Stimulated activated naive B cell treated with anti-CD40 and anti-IgM and Interleukin-4, amounts not matched to agents 10 μg/mL and 1 μg/mL and 100 μg/mL, for 72 hours (primary cell): ENCODE results near the gene PLCB1.

Source experiments
- ATAC-seq, 2 donors: fragments of 150-1000 bp; cut with Tn5 transposase; replicated peaks; 2 replicates each; pipeline ENCODE4 v1.10.0; 2021; ENCODE audit warnings: moderate library complexity in 1 of 2
- DNase-seq: peaks from one replicate; pipeline ENCODE4 v3.0.0; 2021
- H3K27ac Mint-ChIP-seq: one replicate; pipeline ENCODE4 v1.8.0; 2022; ENCODE audit warnings: mild to moderate bottlenecking, mixed read lengths
- H3K27me3 Mint-ChIP-seq, 2 donors: one replicate each; pipeline ENCODE4 v1.8.0; 2022; ENCODE audit warnings: mixed read lengths in 2 of 2
- H3K36me3 Mint-ChIP-seq, 2 donors: one replicate each; pipeline ENCODE4 v1.8.0; 2022; ENCODE audit warnings: mixed read lengths in 2 of 2, mild to moderate bottlenecking in 1 of 2
- H3K4me1 Mint-ChIP-seq, 2 donors: one replicate each; pipeline ENCODE4 v1.8.0; 2022; ENCODE audit warnings: mixed read lengths in 2 of 2, mild to moderate bottlenecking in 1 of 2
- H3K4me3 Mint-ChIP-seq, 2 donors: one replicate each; pipeline ENCODE4 v1.8.0; 2022; ENCODE audit warnings: mild to moderate bottlenecking in 2 of 2, mixed read lengths in 2 of 2, moderate library complexity in 1 of 2
- H3K9me3 Mint-ChIP-seq, 2 donors: one replicate each; pipeline ENCODE4 v1.8.0; 2022; ENCODE audit warnings: mixed read lengths in 2 of 2, mild to moderate bottlenecking in 1 of 2

PLCB1 gene

DNA sequence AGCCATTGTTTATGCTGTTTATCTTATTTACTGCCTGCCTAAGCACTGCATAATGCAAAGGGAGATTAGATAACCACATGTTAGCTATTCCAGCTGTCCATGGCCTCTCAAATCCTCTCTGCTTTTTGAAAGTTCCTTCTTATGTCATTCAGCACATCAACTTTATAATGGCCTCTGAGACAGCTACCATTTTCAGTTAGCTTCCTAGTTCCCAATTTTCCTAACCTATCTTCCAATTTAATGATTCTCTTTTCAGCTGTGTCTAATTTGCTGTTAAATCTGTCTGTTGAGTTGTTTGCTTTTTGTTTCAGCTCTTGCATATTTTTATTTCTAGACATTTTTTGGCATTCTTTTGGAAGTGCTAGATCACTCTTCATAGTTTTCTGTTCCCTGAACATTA is 763.4 kb downstream of the PLCB1 start:
- H3K27me3 Mint-ChIP-seq = no peaks in the 10 kb centered on the region
- H3K9me3 Mint-ChIP-seq = peaks cover 13 to 18% of the 10 kb centered on the region in 2 donors
- H3K4me3 Mint-ChIP-seq = no peak overlapping the region
- H3K36me3 Mint-ChIP-seq = peaks cover 0 to 2% of the 10 kb centered on the region in 2 donors
- no peaks in the 10 kb centered on the region for H3K4me1 Mint-ChIP-seq
- no peak overlapping the region for H3K27ac Mint-ChIP-seq
- no peak for DNase-seq
- ATAC-seq = no peak

DNA sequence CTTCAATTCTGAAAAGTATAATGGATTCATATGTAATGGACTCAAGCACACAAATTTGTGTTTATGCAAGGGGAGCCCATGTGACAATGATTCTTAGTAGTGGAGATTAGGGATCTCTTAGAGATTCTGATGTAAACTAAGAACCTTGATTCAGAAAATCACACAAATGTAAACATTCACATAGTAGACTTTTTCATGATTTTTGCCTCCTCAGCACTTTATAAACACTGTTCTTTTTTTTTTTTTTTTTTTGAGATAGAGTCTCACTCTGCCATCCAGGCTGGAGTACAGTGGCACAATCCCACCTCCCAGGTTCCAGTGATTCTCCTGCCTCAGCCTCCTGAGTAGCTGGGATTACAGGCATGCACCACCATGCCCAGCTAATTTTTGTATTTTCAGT is 766.8 kb downstream of the PLCB1 start:
- no peak for DNase-seq
- Mint-ChIP-seq H3K27me3 (no peaks in the 10 kb centered on the region), H3K36me3 (peaks cover 0 to 2% of the 10 kb centered on the region in 2 donors), H3K4me3 (no peak overlapping the region), H3K27ac (no peak overlapping the region), H3K9me3 (peaks cover 13 to 15% of the 10 kb centered on the region in 2 donors), H3K4me1 (no peaks in the 10 kb centered on the region)
- ATAC-seq = no peak

DNA sequence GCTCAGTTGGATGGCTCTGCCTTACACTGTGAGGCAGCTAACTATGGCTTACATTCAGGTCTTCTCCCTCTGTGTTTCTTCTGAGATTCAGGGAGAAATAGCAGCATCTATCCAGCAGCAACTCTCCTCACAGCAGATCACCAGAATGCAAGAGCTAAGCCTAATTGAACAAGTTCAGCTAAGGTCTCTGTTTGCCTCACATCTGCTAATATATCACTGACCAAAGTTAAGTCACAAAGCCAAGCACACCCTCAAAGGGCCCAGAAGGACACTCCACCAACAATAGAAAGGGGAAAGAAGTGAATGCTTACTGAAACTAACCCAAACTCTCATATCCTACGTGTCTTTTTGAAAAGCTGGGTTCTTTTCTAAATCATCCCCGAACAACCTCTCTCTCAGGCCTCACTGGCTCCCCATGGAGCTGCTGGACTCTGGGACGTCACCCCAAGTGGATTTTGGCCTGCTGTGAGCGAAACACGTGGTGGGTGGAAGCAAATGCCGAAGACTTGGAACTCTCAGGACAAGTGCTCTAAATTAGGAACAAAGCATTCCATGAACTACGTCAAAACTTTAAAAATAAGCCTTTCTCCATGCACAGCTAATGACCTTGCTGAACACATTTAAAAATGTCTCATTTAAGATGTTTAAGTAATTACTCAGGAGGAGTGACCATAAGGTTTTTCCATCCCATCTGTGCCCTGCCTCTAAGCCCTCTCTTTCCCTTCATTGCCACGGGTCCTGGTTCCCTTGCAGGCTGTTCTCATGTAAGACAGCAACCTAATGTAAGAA is 769.4 kb downstream of the PLCB1 start:
- DNase-seq = no peak
- H3K27ac Mint-ChIP-seq = no peak overlapping the region
- H3K36me3 Mint-ChIP-seq = no peaks in the 10 kb centered on the region

DNA sequence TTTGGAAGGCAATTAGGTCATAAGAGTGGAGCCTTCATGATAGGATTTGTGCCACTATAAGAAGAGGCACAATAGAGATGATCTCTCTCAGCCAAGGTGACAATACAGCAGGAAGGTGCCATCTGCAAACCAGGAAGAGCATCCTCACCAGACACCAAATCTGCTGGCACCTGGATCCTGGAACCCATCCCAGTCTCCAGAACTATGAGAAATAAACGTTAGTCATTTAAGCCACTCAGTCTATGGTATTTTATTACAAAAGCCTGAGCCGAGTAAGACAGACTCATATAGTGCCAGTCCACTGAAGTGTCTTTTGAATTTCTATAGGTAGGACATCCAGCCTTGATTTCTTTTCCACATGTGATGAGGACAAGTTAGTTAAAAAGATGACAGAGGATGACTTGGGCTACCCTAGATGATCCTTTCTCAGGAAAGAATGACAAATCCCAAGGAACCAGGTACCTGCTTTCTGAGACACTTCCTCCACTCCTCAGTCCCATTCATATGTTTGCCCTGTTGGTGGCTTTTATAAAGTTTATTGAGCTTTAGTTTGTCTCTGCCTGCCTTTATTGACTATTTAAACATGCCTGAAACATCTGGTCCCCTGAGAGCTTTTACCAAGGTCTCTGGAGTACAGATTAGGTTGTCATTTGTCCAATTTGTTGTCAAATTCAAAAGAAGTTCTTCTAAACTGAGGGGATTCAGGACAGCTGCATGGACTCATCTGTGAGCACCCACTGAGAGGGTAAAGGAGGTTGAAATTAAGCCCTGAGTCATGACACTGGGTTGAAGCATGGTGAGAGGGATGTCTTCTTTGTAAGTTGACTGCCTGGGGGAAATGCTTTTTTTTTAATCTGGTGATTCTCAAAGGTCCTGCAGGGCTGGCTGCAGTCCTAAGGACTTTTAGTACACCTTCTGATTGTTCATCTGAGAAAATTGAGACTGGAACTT is 771.9 kb downstream of the PLCB1 start:
- Mint-ChIP-seq H3K4me1 (no peaks in the 10 kb centered on the region), H3K36me3 (no peaks in the 10 kb centered on the region), H3K4me3 (no peak overlapping the region), H3K27me3 (no peaks in the 10 kb centered on the region), H3K9me3 (peaks cover 0 to under 1% of the 10 kb centered on the region in 2 donors), H3K27ac (no peak overlapping the region)
- no peak for DNase-seq
- no peak for ATAC-seq

More for the DNA sequence above, 769.4 kb downstream of the PLCB1 start:
- H3K27me3 Mint-ChIP-seq = no peaks in the 10 kb centered on the region
- H3K4me3 Mint-ChIP-seq = no peak overlapping the region
- H3K4me1 Mint-ChIP-seq = no peaks in the 10 kb centered on the region
- ATAC-seq = no peak
- H3K9me3 Mint-ChIP-seq = peaks cover 0 to 3% of the 10 kb centered on the region in 2 donors

DNA sequence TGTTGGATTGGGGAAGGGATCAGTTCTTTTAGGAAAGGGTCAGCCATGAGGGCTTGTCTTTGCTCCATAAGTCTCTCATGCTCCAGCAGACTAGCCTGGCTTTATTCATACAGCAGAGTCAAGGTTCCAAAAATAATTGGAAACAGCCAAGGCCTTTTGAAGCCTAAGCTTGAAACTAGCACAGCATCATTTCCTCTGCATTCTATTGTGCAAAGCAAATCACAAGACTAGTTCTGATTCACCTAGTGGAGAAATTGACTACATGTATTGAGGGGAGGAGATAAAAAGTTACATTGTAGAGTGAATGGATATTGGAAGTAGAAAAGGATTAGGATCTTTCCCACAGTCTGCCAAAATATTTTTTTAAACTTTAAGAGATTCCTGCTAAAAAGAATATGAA is 777.5 kb downstream of the PLCB1 start:
- Mint-ChIP-seq H3K36me3 (no peaks in the 10 kb centered on the region), H3K9me3 (peaks cover 0 to 1% of the 10 kb centered on the region in 2 donors), H3K27ac (no peak overlapping the region), H3K4me1 (no peaks in the 10 kb centered on the region), H3K4me3 (no peak overlapping the region), H3K27me3 (no peaks in the 10 kb centered on the region)
- no peak for ATAC-seq
- no peak for DNase-seq

DNA sequence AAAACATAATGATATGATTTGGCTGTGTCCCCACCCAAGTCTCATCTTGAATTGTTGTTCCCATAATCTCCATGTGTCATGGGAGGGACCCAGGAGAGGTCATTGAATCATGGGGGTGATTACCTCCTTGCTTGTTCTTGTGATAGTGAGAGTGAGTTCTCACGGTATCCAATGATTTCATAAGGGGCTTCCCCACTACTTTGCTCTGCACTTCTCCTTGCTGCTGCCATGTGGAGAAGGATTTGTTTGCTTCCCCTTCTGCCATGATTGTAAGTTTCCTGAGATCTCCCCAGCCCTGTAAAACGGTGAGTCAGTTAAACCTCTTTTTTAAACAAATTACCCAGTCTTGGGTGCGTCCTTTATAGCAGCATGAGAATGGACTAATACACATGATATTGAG is 780.0 kb downstream of the PLCB1 start:
- Mint-ChIP-seq H3K27me3 (no peaks in the 10 kb centered on the region), H3K27ac (no peak overlapping the region), H3K4me1 (no peaks in the 10 kb centered on the region), H3K4me3 (no peak overlapping the region), H3K36me3 (no peaks in the 10 kb centered on the region), H3K9me3 (peaks cover 0 to 6% of the 10 kb centered on the region in 2 donors)
- ATAC-seq = no peak
- DNase-seq = no peak

DNA sequence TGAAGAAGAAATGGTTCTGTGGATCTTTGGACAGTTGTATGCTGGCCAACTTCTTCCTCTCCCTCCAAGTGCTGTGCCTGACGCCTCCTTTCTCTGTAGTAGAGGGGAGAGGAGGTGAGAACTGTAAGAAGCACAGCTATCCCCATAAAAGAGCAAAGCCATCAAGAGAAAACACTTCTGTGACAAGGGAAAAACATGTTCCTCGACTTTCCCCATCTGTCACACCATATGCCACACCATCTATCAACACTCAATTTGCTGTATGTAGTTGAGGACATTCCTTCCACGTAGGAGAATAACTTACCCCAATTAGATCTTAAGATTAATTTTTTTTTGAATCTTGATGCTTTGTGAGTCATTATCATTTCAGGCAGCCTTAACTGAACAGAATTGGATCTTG is 780.7 kb downstream of the PLCB1 start:
- Mint-ChIP-seq H3K9me3 (peaks cover 0 to 6% of the 10 kb centered on the region in 2 donors), H3K4me3 (no peak overlapping the region), H3K4me1 (no peaks in the 10 kb centered on the region), H3K36me3 (no peaks in the 10 kb centered on the region), H3K27me3 (no peaks in the 10 kb centered on the region), H3K27ac (no peak overlapping the region)
- DNase-seq (no peak), ATAC-seq (no peak)

DNA sequence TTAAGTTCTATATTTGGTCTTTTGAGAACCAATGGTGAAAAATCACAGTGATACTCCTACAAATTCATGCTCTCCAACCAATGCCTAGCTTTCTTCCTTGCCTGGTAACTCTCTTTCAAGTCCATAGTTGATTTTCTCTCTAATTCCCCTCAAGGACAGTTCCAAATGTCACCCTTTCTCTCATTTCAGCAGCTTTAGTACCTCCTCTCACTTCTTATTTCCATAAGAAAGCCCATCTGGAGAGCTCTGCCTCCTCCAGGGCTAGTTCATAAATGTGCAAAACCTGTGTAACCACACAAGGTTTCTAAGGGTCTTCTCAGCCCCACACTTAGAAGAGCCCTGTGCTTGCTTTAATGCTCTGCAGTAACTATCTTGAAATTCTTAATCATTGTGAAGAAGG is 781.4 kb downstream of the PLCB1 start:
- ATAC-seq (no peak), DNase-seq (no peak)
- Mint-ChIP-seq H3K27me3 (no peaks in the 10 kb centered on the region), H3K4me1 (no peaks in the 10 kb centered on the region), H3K4me3 (no peak overlapping the region), H3K36me3 (no peaks in the 10 kb centered on the region), H3K9me3 (peaks cover 0 to 6% of the 10 kb centered on the region in 2 donors), H3K27ac (no peak overlapping the region)

DNA sequence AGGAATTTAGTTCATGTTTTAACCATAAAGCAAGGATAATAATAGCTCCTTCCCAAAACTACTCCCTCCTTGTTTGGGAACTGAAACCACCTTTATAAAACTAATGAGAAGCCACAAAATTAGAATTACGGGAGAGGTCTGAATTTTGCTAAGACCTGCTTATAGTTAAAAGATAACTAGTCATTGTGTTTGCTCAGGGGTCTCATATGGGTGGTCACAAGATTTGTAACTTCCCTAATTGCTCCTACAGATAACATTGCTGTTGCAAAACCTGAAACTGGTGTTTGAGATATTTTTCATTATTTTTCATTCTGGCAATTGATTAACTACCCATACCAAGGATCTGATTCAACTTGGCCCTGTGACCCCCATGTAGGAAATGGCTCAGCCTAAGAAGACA is 782.4 kb downstream of the PLCB1 start:
- ATAC-seq (no peak), DNase-seq (no peak)
- H3K36me3 Mint-ChIP-seq = no peaks in the 10 kb centered on the region
- no peak overlapping the region for H3K27ac Mint-ChIP-seq
- H3K4me3 Mint-ChIP-seq = no peak overlapping the region
- H3K4me1 Mint-ChIP-seq = no peaks in the 10 kb centered on the region
- H3K27me3 Mint-ChIP-seq = no peaks in the 10 kb centered on the region
- peaks cover 0 to 5% of the 10 kb centered on the region in 2 donors for H3K9me3 Mint-ChIP-seq

DNA sequence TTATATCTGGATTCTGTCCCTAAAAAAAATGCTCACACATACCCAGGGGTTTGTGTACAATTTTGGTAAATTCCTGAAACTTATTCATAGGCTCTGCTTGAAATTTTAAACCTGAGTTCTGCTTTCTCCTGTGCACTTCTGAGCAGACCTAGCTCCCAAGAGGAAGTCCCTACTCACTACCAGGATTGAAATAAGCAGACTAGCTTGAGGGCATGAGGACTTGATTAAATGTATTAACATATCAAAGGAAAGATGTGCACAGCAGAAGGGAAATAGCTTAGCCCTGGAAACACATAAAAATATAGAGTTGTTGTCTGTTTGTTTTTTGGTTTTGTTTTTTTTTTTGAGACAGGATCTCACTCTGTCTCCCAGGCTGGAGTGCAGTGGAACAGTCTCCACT is 785.0 kb downstream of the PLCB1 start:
- H3K4me3 Mint-ChIP-seq = no peak overlapping the region
- H3K9me3 Mint-ChIP-seq = peaks cover 0 to 5% of the 10 kb centered on the region in 2 donors
- no peaks in the 10 kb centered on the region for H3K36me3 Mint-ChIP-seq

DNA sequence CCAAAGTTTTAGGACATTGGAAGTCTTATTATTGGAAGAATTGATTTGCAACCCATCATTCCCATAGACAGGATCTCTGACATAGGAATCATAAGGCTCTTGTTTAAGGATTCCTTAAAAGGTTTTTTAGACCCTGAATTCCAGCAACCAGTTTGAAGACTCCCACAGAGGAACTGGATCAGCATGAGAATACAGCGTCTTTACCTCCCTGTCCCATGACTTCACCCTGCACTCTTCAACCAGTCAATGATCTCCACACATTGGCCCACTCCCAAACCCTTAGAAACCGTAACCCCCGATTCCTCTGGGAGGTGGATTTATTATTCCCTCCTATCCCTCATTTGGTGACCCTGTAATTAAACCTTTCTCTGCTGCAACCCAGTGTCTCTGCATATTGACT is 786.1 kb downstream of the PLCB1 start:
- H3K27ac Mint-ChIP-seq = no peak overlapping the region
- DNase-seq (no peak), ATAC-seq (no peak)
- H3K4me1 Mint-ChIP-seq = no peaks in the 10 kb centered on the region
- H3K36me3 Mint-ChIP-seq = no peaks in the 10 kb centered on the region
- no peak overlapping the region for H3K4me3 Mint-ChIP-seq
- H3K9me3 Mint-ChIP-seq = peaks cover 0 to 5% of the 10 kb centered on the region in 2 donors
- no peaks in the 10 kb centered on the region for H3K27me3 Mint-ChIP-seq

More for the DNA sequence above, 785.0 kb downstream of the PLCB1 start:
- Mint-ChIP-seq H3K27me3 (no peaks in the 10 kb centered on the region), H3K27ac (no peak overlapping the region), H3K4me1 (no peaks in the 10 kb centered on the region)
- ATAC-seq (no peak), DNase-seq (no peak)

DNA sequence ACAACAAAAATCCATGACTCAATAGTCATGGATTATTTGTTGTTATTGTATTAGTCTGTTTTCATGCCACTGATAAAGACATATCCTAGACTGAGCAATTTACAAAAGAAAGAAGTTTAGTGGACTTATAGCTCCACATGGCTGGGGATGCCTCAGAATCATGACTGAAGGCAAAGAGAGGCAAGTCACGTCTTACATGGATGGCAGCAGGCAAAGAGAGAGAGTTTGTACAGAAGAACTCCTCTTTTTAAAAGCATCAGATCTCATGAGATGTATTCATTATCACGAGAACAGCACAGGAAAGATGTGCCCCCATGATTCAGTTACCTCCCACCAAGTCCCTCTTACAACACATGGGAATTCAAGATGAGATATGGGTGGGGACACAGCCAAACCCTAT is 792.5 kb downstream of the PLCB1 start:
- H3K4me3 Mint-ChIP-seq = no peak overlapping the region

DNA sequence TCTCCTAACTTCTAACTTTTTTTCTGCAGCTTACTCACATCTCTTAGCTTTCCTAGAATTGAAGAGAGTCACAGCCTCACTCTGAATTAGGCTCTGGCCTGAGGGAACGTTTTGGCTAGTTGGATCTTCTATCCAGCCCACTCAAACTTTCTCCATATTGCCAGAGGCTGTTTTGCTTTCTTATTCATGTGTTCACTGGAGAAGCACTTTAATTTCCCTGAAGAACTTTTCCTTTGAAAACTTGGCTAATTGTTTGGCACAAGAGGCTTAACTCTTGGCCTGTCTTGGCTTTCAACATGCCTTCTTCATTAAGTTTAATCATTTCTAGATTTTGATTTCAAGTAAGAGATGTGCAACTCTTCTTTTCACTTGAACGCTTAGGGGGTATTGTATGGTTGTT is 798.7 kb downstream of the PLCB1 start:
- no peak overlapping the region for H3K27ac Mint-ChIP-seq
- H3K4me3 Mint-ChIP-seq = no peak overlapping the region
- ATAC-seq (no peak), DNase-seq (no peak)
- H3K9me3 Mint-ChIP-seq = no peaks in the 10 kb centered on the region
- H3K4me1 Mint-ChIP-seq = no peaks in the 10 kb centered on the region
- H3K36me3 Mint-ChIP-seq = no peaks in the 10 kb centered on the region
- no peaks in the 10 kb centered on the region for H3K27me3 Mint-ChIP-seq

More for the DNA sequence above, 792.5 kb downstream of the PLCB1 start:
- Mint-ChIP-seq H3K27me3 (peaks cover 0 to 7% of the 10 kb centered on the region in 2 donors), H3K9me3 (no peaks in the 10 kb centered on the region), H3K27ac (no peak overlapping the region), H3K36me3 (no peaks in the 10 kb centered on the region), H3K4me1 (no peaks in the 10 kb centered on the region)
- DNase-seq (no peak), ATAC-seq (no peak)

DNA sequence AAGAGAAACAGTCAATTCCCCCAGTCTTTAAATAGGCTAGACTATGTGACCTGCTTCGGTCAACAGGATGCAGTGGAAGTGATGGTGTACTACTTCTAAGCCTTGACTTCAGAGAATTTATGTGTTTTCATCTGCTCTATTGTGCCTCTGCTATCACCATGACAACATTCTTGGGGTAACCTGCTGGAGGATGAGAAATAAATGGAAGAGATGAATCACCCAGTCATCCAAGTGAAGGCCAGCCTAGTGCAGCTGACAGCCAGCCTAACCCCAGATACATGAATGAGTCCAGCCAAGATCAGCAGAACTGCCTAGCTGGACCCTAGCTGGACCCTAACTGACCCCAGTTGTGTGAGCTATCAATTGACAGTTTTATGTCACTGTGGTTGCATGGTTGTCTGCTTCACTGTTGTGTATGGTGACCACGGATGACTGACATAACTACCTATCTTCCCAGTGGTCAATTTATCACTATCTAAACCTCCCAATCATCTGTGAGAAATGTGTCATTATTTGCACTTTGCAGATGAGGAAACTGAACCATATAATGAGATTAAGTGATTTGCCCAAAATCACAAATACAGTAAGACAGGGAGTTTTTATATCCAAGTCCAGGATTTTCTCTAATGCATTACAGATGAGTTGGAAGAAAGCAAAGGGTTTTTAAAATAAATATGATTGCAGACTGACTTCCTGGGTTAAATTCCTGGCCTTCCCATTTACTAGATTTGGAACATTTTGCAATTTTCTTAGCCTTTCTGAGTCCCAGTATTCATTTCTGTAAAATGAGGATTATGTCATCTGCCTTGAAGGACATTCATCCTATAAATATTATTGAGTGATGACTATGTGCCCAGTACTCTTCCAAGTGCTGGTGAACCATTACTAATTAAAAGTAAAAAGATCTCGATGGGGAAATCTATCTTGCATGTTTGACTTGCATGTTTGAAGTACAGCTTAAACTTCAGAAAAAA is 800.4 kb downstream of the PLCB1 start:
- H3K4me1 Mint-ChIP-seq = no peaks in the 10 kb centered on the region
- ATAC-seq (peak; percentile 33 to 43), DNase-seq (no peak)
- no peak overlapping the region for H3K27ac Mint-ChIP-seq
- H3K27me3 Mint-ChIP-seq = no peaks in the 10 kb centered on the region
- H3K36me3 Mint-ChIP-seq = no peaks in the 10 kb centered on the region
- H3K9me3 Mint-ChIP-seq = no peaks in the 10 kb centered on the region
- H3K4me3 Mint-ChIP-seq = no peak overlapping the region
